HS-5 (cell line): ENCODE data around the gene FBP1.

Experiments
- DNase-seq: peaks from one replicate; pipeline ENCODE4 v3.0.0-alpha.2; 2012; ENCODE audit warnings: low read depth

FBP1 gene

GRCh38 chr9:94639061-94639998, at the start of gene FBP1:
FBP1 (minus strand) TSS chr9:94639518; CDS start chr9:94639310, 208 bp downstream.
- no peak for DNase-seq

- no peak for DNase-seq
Measured at GRCh38 chr9:94687451-94687850, 48.1 kb upstream of the FBP1 start.

GRCh38 chr9:94685359-94685758, 46.0 kb upstream of the FBP1 start:
- no peak for DNase-seq

GRCh38 chr9:94681508-94681907, 42.2 kb upstream of the FBP1 start:
- DNase-seq: peak; percentile 30

GRCh38 chr9:94680621-94681020, 41.3 kb upstream of the FBP1 start:
- DNase-seq: no peak

- DNase-seq: no peak
Measured at GRCh38 chr9:94680020-94680419, 40.7 kb upstream of the FBP1 start.

GRCh38 chr9:94679587-94679986, 40.3 kb upstream of the FBP1 start:
- DNase-seq: no peak

- DNase-seq: no peak
Measured at GRCh38 chr9:94677929-94678328, 38.6 kb upstream of the FBP1 start.

- no peak for DNase-seq
Measured at GRCh38 chr9:94676446-94677131, 37.3 kb upstream of the FBP1 start.

- DNase-seq: no peak
Measured at GRCh38 chr9:94675008-94675881, 35.9 kb upstream of the FBP1 start.

- peak; percentile 69 for DNase-seq
Measured at GRCh38 chr9:94672811-94673487, 33.6 kb upstream of the FBP1 start.

- DNase-seq: no peak
Measured at GRCh38 chr9:94668928-94669729, 29.8 kb upstream of the FBP1 start.

GRCh38 chr9:94668418-94668927, 29.2 kb upstream of the FBP1 start:
- DNase-seq: no peak

- DNase-seq: no peak
Measured at GRCh38 chr9:94666364-94667099, 27.2 kb upstream of the FBP1 start.

GRCh38 chr9:94665613-94666012, 26.3 kb upstream of the FBP1 start:
- no peak for DNase-seq

GRCh38 chr9:94664801-94665200, 25.5 kb upstream of the FBP1 start:
- no peak for DNase-seq

GRCh38 chr9:94663640-94664039, 24.3 kb upstream of the FBP1 start:
- DNase-seq: no peak

- no peak for DNase-seq
Measured at GRCh38 chr9:94663140-94663539, 23.8 kb upstream of the FBP1 start.

- no peak for DNase-seq
Measured at GRCh38 chr9:94657021-94657725, 17.9 kb upstream of the FBP1 start.
